ENCODE results near the gene EEF1A2.

The EEF1A2 gene

DNA sequence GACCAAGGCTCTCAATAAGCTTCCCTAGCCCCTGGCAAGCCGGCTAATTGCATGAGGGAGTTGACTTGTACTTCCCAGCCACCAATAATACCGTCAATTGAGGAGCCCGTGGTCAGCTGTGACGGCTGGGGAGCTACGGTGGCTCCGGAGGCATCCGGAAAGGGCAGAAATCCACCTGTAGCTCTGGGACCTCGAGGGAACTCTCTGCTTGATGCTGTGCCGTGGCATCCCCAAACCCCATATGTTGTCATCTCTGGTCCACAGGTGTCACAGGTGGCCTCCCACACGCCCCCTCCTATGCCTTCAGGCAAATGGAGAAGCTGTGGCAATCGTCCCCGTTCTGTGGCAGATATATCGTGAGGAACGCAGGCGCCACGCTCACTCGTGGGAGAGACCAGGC is 20.9 kb downstream of the EEF1A2 start:
- H3K9me2 ChIP-seq (replicated peaks; ENCODE audit: insufficient read depth, low read length) = no peaks in the 10 kb centered on the region
- H4K20me1 ChIP-seq (ENCODE audit: insufficient read depth, low read length) = no peaks in the 10 kb centered on the region
- peaks cover 99% of the 10 kb centered on the region for H3K27me3 ChIP-seq (replicated peaks; ENCODE audit: insufficient read depth, low read length)
- H2AFZ ChIP-seq (ENCODE audit: low read length) = no peak overlapping the region
- H3K79me2 ChIP-seq (ENCODE audit: low read length) = no peaks in the 10 kb centered on the region
- no peaks in the 10 kb centered on the region; the same call in 1 of the 2 replicates for H3K4me1 ChIP-seq (ENCODE audit: low read length)
- TF ChIP-seq, protein P1, sequence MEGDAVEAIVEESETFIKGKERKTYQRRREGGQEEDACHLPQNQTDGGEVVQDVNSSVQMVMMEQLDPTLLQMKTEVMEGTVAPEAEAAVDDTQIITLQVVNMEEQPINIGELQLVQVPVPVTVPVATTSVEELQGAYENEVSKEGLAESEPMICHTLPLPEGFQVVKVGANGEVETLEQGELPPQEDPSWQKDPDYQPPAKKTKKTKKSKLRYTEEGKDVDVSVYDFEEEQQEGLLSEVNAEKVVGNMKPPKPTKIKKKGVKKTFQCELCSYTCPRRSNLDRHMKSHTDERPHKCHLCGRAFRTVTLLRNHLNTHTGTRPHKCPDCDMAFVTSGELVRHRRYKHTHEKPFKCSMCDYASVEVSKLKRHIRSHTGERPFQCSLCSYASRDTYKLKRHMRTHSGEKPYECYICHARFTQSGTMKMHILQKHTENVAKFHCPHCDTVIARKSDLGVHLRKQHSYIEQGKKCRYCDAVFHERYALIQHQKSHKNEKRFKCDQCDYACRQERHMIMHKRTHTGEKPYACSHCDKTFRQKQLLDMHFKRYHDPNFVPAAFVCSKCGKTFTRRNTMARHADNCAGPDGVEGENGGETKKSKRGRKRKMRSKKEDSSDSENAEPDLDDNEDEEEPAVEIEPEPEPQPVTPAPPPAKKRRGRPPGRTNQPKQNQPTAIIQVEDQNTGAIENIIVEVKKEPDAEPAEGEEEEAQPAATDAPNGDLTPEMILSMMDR (IDR thresholded peaks at IDR 0.05; ENCODE audit: low read length) = no peak
- no peak for TF ChIP-seq EZH2 (optimal IDR thresholded peaks at IDR 0.05; ENCODE audit: low read depth, low read length)
- H3K9me3 ChIP-seq (replicated peaks; ENCODE audit: insufficient read depth, low read length) = no peaks in the 10 kb centered on the region
- no peak overlapping the region for H3K4me3 ChIP-seq (ENCODE audit: low read length)
- no peaks in the 10 kb centered on the region for H3K36me3 ChIP-seq (replicated peaks; ENCODE audit: insufficient read depth, low read length)
- H3K9ac ChIP-seq (ENCODE audit: low read length) = no peak overlapping the region
- H3K27ac ChIP-seq (ENCODE audit: low read length) = no peak overlapping the region
- no peak for DNase-seq
- no peak overlapping the region for H3K4me2 ChIP-seq (ENCODE audit: low read depth, low read length)
- no peaks in the 10 kb centered on the region for H3F3A ChIP-seq (ENCODE audit: insufficient read depth, low read length)

DNA sequence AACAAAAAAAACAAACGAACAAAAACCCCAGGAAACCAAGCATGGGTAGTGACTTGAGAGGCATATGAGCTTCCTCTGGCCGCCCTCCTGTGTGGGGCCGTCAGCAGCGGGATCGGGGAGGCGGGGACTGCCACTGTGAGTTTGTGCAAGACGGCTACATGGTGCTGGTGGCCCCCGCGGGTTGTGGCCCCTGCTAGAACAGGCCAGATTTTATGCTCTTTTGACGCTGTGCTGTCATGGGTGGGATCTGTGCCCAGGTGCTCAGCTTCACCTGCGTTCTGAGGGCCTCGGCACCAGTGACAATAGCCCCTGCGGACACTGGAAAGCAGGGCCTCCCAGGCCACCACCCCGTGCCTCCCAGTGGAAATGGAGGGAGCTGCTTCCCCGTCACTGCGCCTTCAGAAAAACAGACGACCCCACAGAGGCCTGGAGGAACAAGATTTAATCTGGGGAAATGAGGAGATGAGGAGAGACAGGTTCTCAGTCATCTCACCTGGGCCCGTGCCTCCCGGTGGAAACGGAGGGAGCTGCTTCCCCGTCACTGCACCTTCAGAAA is 21.7 kb downstream of the EEF1A2 start:
- no peaks in the 10 kb centered on the region; the same call in 1 of the 2 replicates for H3K4me1 ChIP-seq (ENCODE audit: low read length)
- TF ChIP-seq EZH2phosphoT487 (IDR thresholded peaks at IDR 0.05; ENCODE audit: low read length) (no peak), EZH2 (optimal IDR thresholded peaks at IDR 0.05; ENCODE audit: low read depth, low read length) (no peak)
- TF ChIP-seq, protein P1 (IDR thresholded peaks at IDR 0.05; ENCODE audit: low read length) = no peak
- H3K9ac ChIP-seq (ENCODE audit: low read length) = no peak overlapping the region
- H3K9me2 ChIP-seq (replicated peaks; ENCODE audit: insufficient read depth, low read length) = no peaks in the 10 kb centered on the region
- no peaks in the 10 kb centered on the region for H4K20me1 ChIP-seq (ENCODE audit: insufficient read depth, low read length)
- H2AFZ ChIP-seq (ENCODE audit: low read length) = no peak overlapping the region
- DNase-seq = no peak
- no peak overlapping the region for H3K4me3 ChIP-seq (ENCODE audit: low read length)
- no peaks in the 10 kb centered on the region for H3K9me3 ChIP-seq (replicated peaks; ENCODE audit: insufficient read depth, low read length)
- H3F3A ChIP-seq (ENCODE audit: insufficient read depth, low read length) = no peaks in the 10 kb centered on the region
- H3K79me2 ChIP-seq (ENCODE audit: low read length) = no peaks in the 10 kb centered on the region
- peaks cover 92% of the 10 kb centered on the region for H3K27me3 ChIP-seq (replicated peaks; ENCODE audit: insufficient read depth, low read length)
- H3K36me3 ChIP-seq (replicated peaks; ENCODE audit: insufficient read depth, low read length) = no peaks in the 10 kb centered on the region
- no peak overlapping the region for H3K4me2 ChIP-seq (ENCODE audit: low read depth, low read length)
- no peak overlapping the region for H3K27ac ChIP-seq (ENCODE audit: low read length)

DNA sequence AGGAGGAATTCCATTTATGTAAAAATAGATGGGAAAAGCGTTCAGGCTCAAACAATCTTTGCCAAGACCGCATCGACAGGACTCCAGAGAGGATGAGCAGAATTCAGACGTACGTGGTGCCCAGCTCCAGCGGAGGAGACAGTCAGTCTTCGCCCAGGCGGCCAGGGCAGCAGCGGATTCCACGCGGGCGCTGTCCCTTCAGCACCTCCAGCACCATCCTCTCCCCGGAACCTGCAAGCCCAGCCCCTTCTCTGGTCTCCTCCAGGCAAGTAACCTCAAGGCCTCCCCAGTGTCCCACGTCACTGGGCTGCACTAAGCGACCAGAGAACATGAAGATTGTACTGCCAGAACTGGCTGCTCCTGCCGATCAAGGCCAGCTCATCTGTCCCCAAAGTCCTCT is 23.7 kb downstream of the EEF1A2 start:
- no peak overlapping the region for H3K27ac ChIP-seq (ENCODE audit: low read length)
- DNase-seq = no peak
- no peaks in the 10 kb centered on the region for H3F3A ChIP-seq (ENCODE audit: insufficient read depth, low read length)
- H3K79me2 ChIP-seq (ENCODE audit: low read length) = no peaks in the 10 kb centered on the region
- H3K27me3 ChIP-seq (replicated peaks; ENCODE audit: insufficient read depth, low read length) = peaks cover 91% of the 10 kb centered on the region
- H3K9me3 ChIP-seq (replicated peaks; ENCODE audit: insufficient read depth, low read length) = no peaks in the 10 kb centered on the region
- no peaks in the 10 kb centered on the region for H3K4me1 ChIP-seq (ENCODE audit: low read length)
- H3K4me3 ChIP-seq (ENCODE audit: low read length) = no peak overlapping the region
- no peaks in the 10 kb centered on the region for H3K9me2 ChIP-seq (replicated peaks; ENCODE audit: insufficient read depth, low read length)
- TF ChIP-seq EZH2 (optimal IDR thresholded peaks at IDR 0.05; ENCODE audit: low read depth, low read length) (no peak), EZH2phosphoT487 (IDR thresholded peaks at IDR 0.05; ENCODE audit: low read length) (no peak)
- TF ChIP-seq, protein P1 (IDR thresholded peaks at IDR 0.05; ENCODE audit: low read length) = no peak
- no peak overlapping the region for H2AFZ ChIP-seq (ENCODE audit: low read length)
- no peaks in the 10 kb centered on the region for H3K36me3 ChIP-seq (replicated peaks; ENCODE audit: insufficient read depth, low read length)
- H4K20me1 ChIP-seq (ENCODE audit: insufficient read depth, low read length) = no peaks in the 10 kb centered on the region
- H3K9ac ChIP-seq (ENCODE audit: low read length) = no peak overlapping the region
- no peak overlapping the region for H3K4me2 ChIP-seq (ENCODE audit: low read depth, low read length)

Measured in MM.1S (cell line).